Progenitor cell of endocrine pancreas (in vitro differentiated cells): ENCODE results near the gene DUT. TPM values are rescaled to one million over a fixed set of nuclear protein-coding genes. Genes with fewer than 3 reads are reported as not detected.

Source experiments
- DNase-seq: peaks from one replicate; pipeline ENCODE4 v3.0.0; 2021; ENCODE audit warnings: low spot score; ENCODE audit not compliant: unreplicated experiment
- H3K27ac Mint-ChIP-seq: 2 replicates; pipeline ENCODE4 v1.8.0; 2021; ENCODE audit warnings: mild to moderate bottlenecking, moderate library complexity, mixed read lengths
- H3K27me3 Mint-ChIP-seq: 2 replicates; pipeline ENCODE4 v1.8.0; 2021; ENCODE audit warnings: mixed read lengths
- H3K36me3 Mint-ChIP-seq: 2 replicates; pipeline ENCODE4 v1.8.0; 2022; ENCODE audit warnings: mixed read lengths; ENCODE audit not compliant: insufficient read depth
- H3K4me1 Mint-ChIP-seq: 2 replicates; pipeline ENCODE4 v1.8.0; 2021; ENCODE audit warnings: low read depth, mixed read lengths
- H3K4me3 Mint-ChIP-seq: 2 replicates; pipeline ENCODE4 v1.8.0; 2021; ENCODE audit warnings: low read depth, mild to moderate bottlenecking, moderate library complexity, mixed read lengths
- H3K9me3 Mint-ChIP-seq: 2 replicates; pipeline ENCODE4 v1.8.0; 2021; ENCODE audit warnings: low read depth, mixed read lengths
- total RNA-seq: library from RNA; stranded (reverse); gene quantifications from 2 replicates; pipeline ENCODE4 v1.2.1, GENCODE V29; 2021
- TF ChIP-seq, protein P1 (sequence below): fragments of 200-600 bp; sonication (generic); IDR thresholded peaks from one replicate; pipeline ENCODE4 v1.5.0; 2021; ENCODE audit warnings: antibody characterized with exemption, mild to moderate bottlenecking; ENCODE audit not compliant: unreplicated experiment

Gene DUT
- total RNA-seq, 1 donor from 2014 or later, result 77.1 TPM

GRCh38 chr15:48333540-48333939 lies 2.3 kb downstream of the DUT start:
- no peaks in the 10 kb centered on the region for H3K27me3 Mint-ChIP-seq
- peak overlapping the region; percentile 45 for H3K4me3 Mint-ChIP-seq
- no peaks in the 10 kb centered on the region for H3K9me3 Mint-ChIP-seq
- no peak overlapping the region for H3K27ac Mint-ChIP-seq
- H3K4me1 Mint-ChIP-seq, result peaks cover 19% of the 10 kb centered on the region
- TF ChIP-seq, protein P1, sequence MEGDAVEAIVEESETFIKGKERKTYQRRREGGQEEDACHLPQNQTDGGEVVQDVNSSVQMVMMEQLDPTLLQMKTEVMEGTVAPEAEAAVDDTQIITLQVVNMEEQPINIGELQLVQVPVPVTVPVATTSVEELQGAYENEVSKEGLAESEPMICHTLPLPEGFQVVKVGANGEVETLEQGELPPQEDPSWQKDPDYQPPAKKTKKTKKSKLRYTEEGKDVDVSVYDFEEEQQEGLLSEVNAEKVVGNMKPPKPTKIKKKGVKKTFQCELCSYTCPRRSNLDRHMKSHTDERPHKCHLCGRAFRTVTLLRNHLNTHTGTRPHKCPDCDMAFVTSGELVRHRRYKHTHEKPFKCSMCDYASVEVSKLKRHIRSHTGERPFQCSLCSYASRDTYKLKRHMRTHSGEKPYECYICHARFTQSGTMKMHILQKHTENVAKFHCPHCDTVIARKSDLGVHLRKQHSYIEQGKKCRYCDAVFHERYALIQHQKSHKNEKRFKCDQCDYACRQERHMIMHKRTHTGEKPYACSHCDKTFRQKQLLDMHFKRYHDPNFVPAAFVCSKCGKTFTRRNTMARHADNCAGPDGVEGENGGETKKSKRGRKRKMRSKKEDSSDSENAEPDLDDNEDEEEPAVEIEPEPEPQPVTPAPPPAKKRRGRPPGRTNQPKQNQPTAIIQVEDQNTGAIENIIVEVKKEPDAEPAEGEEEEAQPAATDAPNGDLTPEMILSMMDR, result no peak
- peaks cover 6% of the 10 kb centered on the region for H3K36me3 Mint-ChIP-seq
- DNase-seq, result no peak

DNA sequence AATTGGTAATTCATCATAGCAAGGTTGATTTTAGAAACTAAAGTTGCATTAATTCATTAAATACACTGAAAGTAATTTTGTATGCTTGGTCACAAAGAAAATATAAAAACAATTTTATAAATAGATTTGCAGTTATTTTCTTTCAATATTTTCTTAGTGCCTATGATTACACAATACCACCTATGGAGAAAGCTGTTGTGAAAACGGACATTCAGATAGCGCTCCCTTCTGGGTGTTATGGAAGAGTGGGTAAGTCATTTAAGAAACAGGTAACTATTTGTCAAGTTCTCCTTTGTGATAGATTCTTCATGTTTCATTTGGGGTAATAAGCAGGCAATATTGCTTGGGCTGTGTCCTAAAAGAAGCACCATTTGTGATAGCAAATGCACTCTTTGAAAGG lies 3.0 kb downstream of the DUT start:
- H3K36me3 Mint-ChIP-seq, result peaks cover 6% of the 10 kb centered on the region

GRCh38 chr15:48336940-48337339 lies 5.7 kb downstream of the DUT start:
- Mint-ChIP-seq H3K27me3 (no peaks in the 10 kb centered on the region), H3K27ac (peak overlapping the region; percentile 45), H3K4me3 (no peak overlapping the region), H3K9me3 (no peaks in the 10 kb centered on the region), H3K36me3 (peaks cover 8% of the 10 kb centered on the region), H3K4me1 (peaks cover 13% of the 10 kb centered on the region)
- no peak for DNase-seq
- TF ChIP-seq, protein P1, result peak; percentile 46

More for the DNA sequence above, 3.0 kb downstream of the DUT start:
- TF ChIP-seq, protein P1, result no peak
- no peaks in the 10 kb centered on the region for H3K9me3 Mint-ChIP-seq
- no peak for DNase-seq
- peaks cover 19% of the 10 kb centered on the region for H3K4me1 Mint-ChIP-seq
- no peak overlapping the region for H3K27ac Mint-ChIP-seq
- H3K4me3 Mint-ChIP-seq, result no peak overlapping the region
- no peaks in the 10 kb centered on the region for H3K27me3 Mint-ChIP-seq

DNA sequence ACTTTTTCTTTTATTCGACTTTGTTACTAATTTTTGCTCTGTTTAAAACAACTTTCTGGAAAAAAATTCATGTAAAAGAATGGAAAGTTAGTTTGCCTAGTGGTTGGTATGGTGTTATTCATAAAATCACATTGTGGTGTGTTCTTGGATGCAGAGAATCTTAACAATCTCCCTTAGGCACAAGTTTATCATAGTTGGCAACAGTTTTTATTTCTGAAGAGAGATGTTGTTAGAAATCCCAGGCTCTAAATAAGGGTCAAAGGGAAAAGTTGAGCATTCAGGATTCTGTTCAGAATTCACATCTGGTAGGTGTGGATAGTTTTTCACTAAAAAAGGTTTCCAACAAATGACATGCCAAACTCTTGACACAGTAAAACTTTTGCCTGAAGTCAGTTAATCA lies 6.4 kb downstream of the DUT start:
- Mint-ChIP-seq H3K4me1 (peaks cover 10% of the 10 kb centered on the region), H3K36me3 (peaks cover 9% of the 10 kb centered on the region), H3K9me3 (no peaks in the 10 kb centered on the region), H3K27me3 (no peaks in the 10 kb centered on the region), H3K27ac (no peak overlapping the region), H3K4me3 (no peak overlapping the region)
- TF ChIP-seq, protein P1, result no peak
- DNase-seq, result no peak

DNA sequence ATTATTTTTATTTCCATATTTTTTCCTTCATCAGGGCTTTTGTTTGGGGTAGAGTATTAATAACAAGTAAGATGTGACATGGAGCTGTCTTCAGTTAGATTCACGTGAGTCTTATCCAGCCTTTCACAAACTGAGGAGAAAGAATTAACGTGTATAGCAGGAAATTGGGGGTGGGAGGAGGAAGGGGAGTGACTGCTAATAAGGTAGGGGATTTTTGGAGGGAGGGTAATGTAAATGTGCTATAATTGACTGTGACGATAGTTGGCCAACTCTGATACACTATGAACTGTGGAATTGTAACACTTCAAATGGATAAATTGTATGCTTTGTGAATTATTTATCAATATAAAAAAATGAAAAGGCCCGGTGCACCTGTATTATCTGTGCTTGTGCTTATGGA lies 8.9 kb downstream of the DUT start:
- H3K27ac Mint-ChIP-seq, result no peak overlapping the region
- TF ChIP-seq, protein P1, result no peak

More for the DNA sequence above, 8.9 kb downstream of the DUT start:
- Mint-ChIP-seq H3K9me3 (no peaks in the 10 kb centered on the region), H3K36me3 (peaks cover 5% of the 10 kb centered on the region), H3K27me3 (no peaks in the 10 kb centered on the region), H3K4me1 (no peaks in the 10 kb centered on the region), H3K4me3 (no peak overlapping the region)
- DNase-seq, result no peak
